Skeletal muscle satellite cell (primary cell): ENCODE data around the gene FOCAD.

ENCODE experiments used
- H3K27me3 ChIP-seq: 2 replicates; pipeline ENCODE4 v1.7.0; 2013; ENCODE audit warnings: low read length; ENCODE audit not compliant: control insufficient read depth, insufficient read depth
- H3K36me3 ChIP-seq: 2 replicates; pipeline ENCODE4 v1.7.0; 2013; ENCODE audit warnings: mild to moderate bottlenecking, control low read depth, low read length; ENCODE audit not compliant: insufficient read depth
- H3K4me1 ChIP-seq: 2 replicates; pipeline ENCODE4 v1.7.0; 2013; ENCODE audit warnings: low read length; ENCODE audit not compliant: control insufficient read depth, insufficient read depth
- H3K4me2 ChIP-seq: 2 replicates; pipeline ENCODE4 v1.7.0; 2013; ENCODE audit warnings: mild to moderate bottlenecking, low read length
- H3K4me3 ChIP-seq: 2 replicates; pipeline ENCODE4 v1.7.0; 2013; ENCODE audit warnings: low read length
- H3K9ac ChIP-seq: 2 replicates; pipeline ENCODE4 v1.7.0; 2013; ENCODE audit warnings: mild to moderate bottlenecking, low read depth, low read length, moderate library complexity
- H3K9me3 ChIP-seq: replicated peaks from 2 replicates; pipeline ENCODE4 v1.7.0; 2013; ENCODE audit warnings: mild to moderate bottlenecking, control low read depth, low read length

Gene FOCAD

GRCh38 chr9:20906326-20906725, 222.3 kb downstream of the FOCAD start:
- no peaks in the 10 kb centered on the region for H3K27me3 ChIP-seq
- H3K36me3 ChIP-seq, result no peaks in the 10 kb centered on the region
- no peak overlapping the region for H3K4me3 ChIP-seq
- no peaks in the 10 kb centered on the region for H3K9me3 ChIP-seq
- H3K4me2 ChIP-seq, result no peak overlapping the region
- H3K9ac ChIP-seq, result no peak overlapping the region
- H3K4me1 ChIP-seq, result peaks cover 19% of the 10 kb centered on the region

GRCh38 chr9:20908461-20908860, 224.4 kb downstream of the FOCAD start:
- Histone ChIP-seq H3K4me1 (peaks cover 19% of the 10 kb centered on the region), H3K36me3 (no peaks in the 10 kb centered on the region), H3K4me2 (no peak overlapping the region), H3K9me3 (no peaks in the 10 kb centered on the region), H3K9ac (no peak overlapping the region), H3K27me3 (no peaks in the 10 kb centered on the region), H3K4me3 (no peak overlapping the region)

GRCh38 chr9:20914556-20914955, 230.5 kb downstream of the FOCAD start:
- H3K27me3 ChIP-seq, result no peaks in the 10 kb centered on the region

GRCh38 chr9:20921362-20921761, 237.3 kb downstream of the FOCAD start:
- Histone ChIP-seq H3K36me3 (peaks cover 9% of the 10 kb centered on the region), H3K4me2 (no peak overlapping the region), H3K27me3 (no peaks in the 10 kb centered on the region), H3K9ac (no peak overlapping the region), H3K9me3 (no peaks in the 10 kb centered on the region), H3K4me1 (peaks cover 6% of the 10 kb centered on the region), H3K4me3 (no peak overlapping the region)

More at GRCh38 chr9:20914556-20914955, 230.5 kb downstream of the FOCAD start:
- H3K9ac ChIP-seq, result no peak overlapping the region
- H3K36me3 ChIP-seq, result no peaks in the 10 kb centered on the region
- no peak overlapping the region for H3K4me3 ChIP-seq
- H3K4me1 ChIP-seq, result no peaks in the 10 kb centered on the region
- H3K4me2 ChIP-seq, result no peak overlapping the region
- no peaks in the 10 kb centered on the region for H3K9me3 ChIP-seq

GRCh38 chr9:20925256-20926045, 241.4 kb downstream of the FOCAD start:
- Histone ChIP-seq H3K4me1 (peaks cover 6% of the 10 kb centered on the region), H3K36me3 (peaks cover 9% of the 10 kb centered on the region), H3K9ac (no peak overlapping the region), H3K4me2 (no peak overlapping the region), H3K9me3 (no peaks in the 10 kb centered on the region), H3K4me3 (no peak overlapping the region), H3K27me3 (no peaks in the 10 kb centered on the region)

GRCh38 chr9:20929276-20929675, 245.2 kb downstream of the FOCAD start:
- Histone ChIP-seq H3K9ac (no peak overlapping the region), H3K9me3 (no peaks in the 10 kb centered on the region), H3K4me3 (no peak overlapping the region), H3K27me3 (no peaks in the 10 kb centered on the region), H3K4me1 (peaks cover 4% of the 10 kb centered on the region), H3K36me3 (peaks cover 6% of the 10 kb centered on the region), H3K4me2 (no peak overlapping the region)

GRCh38 chr9:20930836-20931235, 246.8 kb downstream of the FOCAD start:
- Histone ChIP-seq H3K4me2 (no peak overlapping the region), H3K4me3 (no peak overlapping the region), H3K4me1 (no peaks in the 10 kb centered on the region), H3K9me3 (no peaks in the 10 kb centered on the region), H3K27me3 (no peaks in the 10 kb centered on the region), H3K9ac (no peak overlapping the region), H3K36me3 (peaks cover 6% of the 10 kb centered on the region)

GRCh38 chr9:20940447-20941173, 256.6 kb downstream of the FOCAD start:
- H3K27me3 ChIP-seq, result no peaks in the 10 kb centered on the region
- H3K4me2 ChIP-seq, result no peak overlapping the region
- H3K4me3 ChIP-seq, result no peak overlapping the region
- no peak overlapping the region for H3K9ac ChIP-seq
- H3K36me3 ChIP-seq, result peaks cover 5% of the 10 kb centered on the region
- H3K4me1 ChIP-seq, result no peaks in the 10 kb centered on the region
- H3K9me3 ChIP-seq, result no peaks in the 10 kb centered on the region

GRCh38 chr9:20941174-20941690, 257.2 kb downstream of the FOCAD start:
- no peaks in the 10 kb centered on the region for H3K27me3 ChIP-seq
- no peak overlapping the region for H3K9ac ChIP-seq
- peaks cover 5% of the 10 kb centered on the region for H3K36me3 ChIP-seq
- no peak overlapping the region for H3K4me2 ChIP-seq
- no peaks in the 10 kb centered on the region for H3K4me1 ChIP-seq
- no peak overlapping the region for H3K4me3 ChIP-seq
- H3K9me3 ChIP-seq, result no peaks in the 10 kb centered on the region

- H3K9me3 ChIP-seq, result no peaks in the 10 kb centered on the region
- no peaks in the 10 kb centered on the region for H3K27me3 ChIP-seq
- no peak overlapping the region for H3K9ac ChIP-seq
These were observed 260.4 kb downstream of the FOCAD start for GRCh38 chr9:20944507-20944906.

GRCh38 chr9:20945269-20945668, 261.2 kb downstream of the FOCAD start:
- H3K4me2 ChIP-seq, result no peak overlapping the region
- H3K9ac ChIP-seq, result no peak overlapping the region
- H3K9me3 ChIP-seq, result no peaks in the 10 kb centered on the region
- H3K4me3 ChIP-seq, result no peak overlapping the region
- no peaks in the 10 kb centered on the region for H3K27me3 ChIP-seq
- H3K4me1 ChIP-seq, result no peaks in the 10 kb centered on the region
- H3K36me3 ChIP-seq, result peaks cover 5% of the 10 kb centered on the region

More at GRCh38 chr9:20944507-20944906, 260.4 kb downstream of the FOCAD start:
- Histone ChIP-seq H3K36me3 (peaks cover 5% of the 10 kb centered on the region), H3K4me3 (no peak overlapping the region), H3K4me2 (no peak overlapping the region), H3K4me1 (no peaks in the 10 kb centered on the region)
